Measurements from ENCODE around the gene FAM174A. TPM values are rescaled to one million over a fixed set of nuclear protein-coding genes. Genes with fewer than 3 reads are reported as not detected.

FAM174A gene
- polyA plus RNA-seq, 3 donors: 5.3 to 11.1 (median 9.2) TPM

GRCh38 chr5:100584069-100584468, 48.9 kb downstream of the FAM174A start:
- no peak for TF ChIP-seq CTCF (IDR thresholded peaks at IDR 0.05)
- Histone ChIP-seq H3K9ac (ENCODE audit: insufficient read depth, low read length, poor library complexity, severe bottlenecking) (no peak overlapping the region), H2AFZ (ENCODE audit: insufficient read depth, low read depth, low read length, poor library complexity, severe bottlenecking) (no peak overlapping the region), H3K9me3 (replicated peaks in 1 of 2; ENCODE audit: control insufficient read depth in 1 of 2, insufficient read depth in 1 of 2, low read length in 2 of 2) (peaks cover 0 to 7% of the 10 kb centered on the region in 2 donors), H3K4me2 (replicated peaks; ENCODE audit: extremely low read depth, low read length, poor library complexity, severe bottlenecking) (no peak overlapping the region), H3K79me2 (ENCODE audit: insufficient read depth, low read length) (no peaks in the 10 kb centered on the region), H3K27ac (ENCODE audit: low read depth in 1 of 2, low read length in 2 of 2) (no peak overlapping the region), H3K4me3 (replicated peaks in 1 of 3; ENCODE audit: low read depth in 2 of 3, low read length in 3 of 3) (no peak overlapping the region), H3K36me3 (replicated peaks in 1 of 2; ENCODE audit: control insufficient read depth in 1 of 2, insufficient read depth in 2 of 2, low read length in 2 of 2) (peaks cover 0 to 11% of the 10 kb centered on the region in 2 donors), H3K27me3 (ENCODE audit: control insufficient read depth in 2 of 2, insufficient read depth in 2 of 2, low read length in 2 of 2) (no peaks in the 10 kb centered on the region), H4K20me1 (ENCODE audit: insufficient read depth, low read length) (no peaks in the 10 kb centered on the region), H3K4me1 (ENCODE audit: control insufficient read depth in 1 of 2, insufficient read depth in 2 of 2, low read length in 2 of 2) (no peaks in the 10 kb centered on the region)
- H3K27me3 Mint-ChIP-seq (ENCODE audit: low read depth in 3 of 3): no peaks in the 10 kb centered on the region
- no peaks in the 10 kb centered on the region for H3K4me1 Mint-ChIP-seq
- intact Hi-C loops (cut with micrococcal nuclease): no loop called here
- DNase-seq: no peak
- H3K9me3 Mint-ChIP-seq: peaks cover 0 to 5% (median 3%) of the 10 kb centered on the region in 7 donors
- peaks cover 15 to 32% of the 10 kb centered on the region in 2 donors for H3K36me3 Mint-ChIP-seq
- H3K4me3 Mint-ChIP-seq: no peak overlapping the region
- WGBS (ENCODE audit: insufficient coverage): no CpG with 5 or more reads among the region's 1 CpG
- H3K27ac Mint-ChIP-seq: peak overlapping the region in 2 of 7 donors; percentile 5 to 7

GRCh38 chr5:100584889-100585288, 49.7 kb downstream of the FAM174A start:
- TF ChIP-seq CTCF (IDR thresholded peaks at IDR 0.05): no peak
- H3K4me3 Mint-ChIP-seq: no peak overlapping the region

More at GRCh38 chr5:100584889-100585288, 49.7 kb downstream of the FAM174A start:
- Mint-ChIP-seq H3K9me3 (peaks cover 0 to 5% (median 3%) of the 10 kb centered on the region in 7 donors), H3K36me3 (peaks cover 15 to 28% of the 10 kb centered on the region in 2 donors), H3K27ac (no peak overlapping the region), H3K27me3 (ENCODE audit: low read depth in 3 of 3) (no peaks in the 10 kb centered on the region), H3K4me1 (no peaks in the 10 kb centered on the region)
- no peaks in the 10 kb centered on the region for H3K27me3 ChIP-seq (ENCODE audit: control insufficient read depth in 2 of 2, insufficient read depth in 2 of 2, low read length in 2 of 2)
- no CpG with 5 or more reads among the region's 5 CpGs for WGBS (ENCODE audit: insufficient coverage)
- no peak for DNase-seq
- H3K79me2 ChIP-seq (ENCODE audit: insufficient read depth, low read length): no peaks in the 10 kb centered on the region
- intact Hi-C loops (cut with micrococcal nuclease): no loop called here
- H3K4me2 ChIP-seq (replicated peaks; ENCODE audit: extremely low read depth, low read length, poor library complexity, severe bottlenecking): no peak overlapping the region
- no peak overlapping the region for H3K27ac ChIP-seq (ENCODE audit: low read depth in 1 of 2, low read length in 2 of 2)
- H3K4me3 ChIP-seq (replicated peaks in 1 of 3; ENCODE audit: low read depth in 2 of 3, low read length in 3 of 3): no peak overlapping the region
- no peak overlapping the region for H3K9ac ChIP-seq (ENCODE audit: insufficient read depth, low read length, poor library complexity, severe bottlenecking)
- H2AFZ ChIP-seq (ENCODE audit: insufficient read depth, low read depth, low read length, poor library complexity, severe bottlenecking): no peak overlapping the region
- H4K20me1 ChIP-seq (ENCODE audit: insufficient read depth, low read length): no peaks in the 10 kb centered on the region
- H3K36me3 ChIP-seq (replicated peaks in 1 of 2; ENCODE audit: control insufficient read depth in 1 of 2, insufficient read depth in 2 of 2, low read length in 2 of 2): peaks cover 0 to 6% of the 10 kb centered on the region in 2 donors
- no peaks in the 10 kb centered on the region for H3K4me1 ChIP-seq (ENCODE audit: control insufficient read depth in 1 of 2, insufficient read depth in 2 of 2, low read length in 2 of 2)
- peaks cover 0 to 3% of the 10 kb centered on the region in 2 donors for H3K9me3 ChIP-seq (replicated peaks in 1 of 2; ENCODE audit: control insufficient read depth in 1 of 2, insufficient read depth in 1 of 2, low read length in 2 of 2)
